HCT116 (cell line): Measurements from ENCODE around the gene KSR1. TPM values are rescaled to one million over a fixed set of nuclear protein-coding genes. Genes with fewer than 3 reads are reported as not detected.

Experiments used
- ATAC-seq: fragments of 200-7000 bp; cut with Tn5 transposase; 2 replicates; pipeline ENCODE4 v1.9.1; 2020; ENCODE audit warnings: mild to moderate bottlenecking, moderate library complexity
- BruUV-seq: library from RNA; stranded (reverse); fragments of 400-500 nt; replicated peaks from 2 replicates; lab custom pipeline; 2021; lab: Mats Ljungman, UMichigan
- CTCF ChIA-PET: fragments of 300-600 bp; sonication (Branson Sonifier 250); formaldehyde crosslinking; loops from one replicate; lab custom pipeline; 2021; ENCODE audit warnings: antibody characterized with exemption; lab: Charles Lee
- POLR2A ChIA-PET: fragments of 300-600, 350-600 bp; sonication (Branson Sonifier 250); formaldehyde crosslinking; loops from one replicate; lab custom pipeline; 2021; ENCODE audit warnings: antibody characterized with exemption; lab: Charles Lee
- RAD21 ChIA-PET, 2 experiments: fragments of 300-600 bp; sonication (Branson Sonifier 250); formaldehyde crosslinking; loops; one replicate each; lab custom pipeline; 2023; ENCODE audit warnings: low total read pairs in 2 of 2; ENCODE audit not compliant: uncharacterized antibody in 2 of 2, unreplicated experiment in 2 of 2, low non-redundant PET in 1 of 2; lab: Charles Lee
- DNase-seq: peaks from one replicate; pipeline ENCODE4 v3.0.0-alpha.2; 2010; ENCODE audit warnings: low read depth, low spot score
- H2AFZ ChIP-seq: fragments of 200-600 bp; shearing (Covaris generic), sonication (generic); 2 replicates; pipeline ENCODE4 v1.6.1; 2017; ENCODE audit warnings: low read depth, mixed run types, mixed read lengths, antibody characterized with exemption, low read length; ENCODE audit not compliant: poor library complexity, severe bottlenecking
- H3K27ac ChIP-seq: 2 replicates; pipeline ENCODE4 v1.5.1; 2012; ENCODE audit warnings: low read depth, low read length
- H3K27me3 ChIP-seq: fragments of 200-600 bp; sonication (generic); 2 replicates; pipeline ENCODE4 v1.6.1; 2016; ENCODE audit warnings: mixed run types, low read length, mixed read lengths; ENCODE audit not compliant: insufficient read depth
- H3K36me3 ChIP-seq, 2 experiments: fragments of 200-500 bp in 1 of 2; fragments of 200-600 bp in 1 of 2; sonication (Bioruptor generic) in 1 of 2; sonication (generic) in 1 of 2; 2 replicates each; pipeline versions ENCODE4 v1.5.1 to v1.6.1; 2014 to 2016; ENCODE audit warnings: low read length in 2 of 2, inconsistent platforms in 1 of 2, mixed read lengths in 1 of 2, mixed run types in 1 of 2; ENCODE audit not compliant: insufficient read depth in 2 of 2, control insufficient read depth in 1 of 2
- H3K4me1 ChIP-seq, 2 experiments: fragments of 200-600 bp in 1 of 2; sonication (generic) in 1 of 2; 2 replicates each; pipeline versions ENCODE4 v1.5.1 to v1.6.1; 2012 to 2017; ENCODE audit warnings: low read length in 2 of 2, inconsistent platforms in 1 of 2, mild to moderate bottlenecking in 1 of 2, mixed read lengths in 1 of 2, mixed run types in 1 of 2, moderate library complexity in 1 of 2; ENCODE audit not compliant: insufficient read depth in 2 of 2, control insufficient read depth in 1 of 2
- H3K4me2 ChIP-seq: fragments of 200-600 bp; sonication (generic); 2 replicates; pipeline ENCODE4 v1.6.1; 2017; ENCODE audit warnings: mixed run types, low read length, mixed read lengths
- H3K4me3 ChIP-seq, 2 experiments: fragments of 200-600 bp in 1 of 2; sonication (generic) in 1 of 2; replicated peaks in 1 of 2; 2 replicates each; pipeline ENCODE4 v1.5.1; 2011 to 2016; ENCODE audit warnings: low read length in 2 of 2, control low read depth in 1 of 2, low read depth in 1 of 2, mild to moderate bottlenecking in 1 of 2, mixed read lengths in 1 of 2, mixed run types in 1 of 2
- H3K79me2 ChIP-seq: fragments of 200-600 bp; sonication (generic); 2 replicates; pipeline ENCODE4 v1.6.1; 2017; ENCODE audit warnings: mild to moderate bottlenecking, mixed run types, low read length, moderate library complexity, mixed read lengths; ENCODE audit not compliant: insufficient read depth
- H3K9ac ChIP-seq: fragments of 200-600 bp; sonication (generic); 2 replicates; pipeline ENCODE4 v1.6.1; 2016; ENCODE audit warnings: low read length, mixed read lengths
- H3K9me2 ChIP-seq: fragments of 200-600 bp; sonication (generic), shearing (Covaris generic); 2 replicates; pipeline ENCODE4 v1.6.1; 2017; ENCODE audit warnings: mixed run types, mild to moderate bottlenecking, moderate library complexity; ENCODE audit not compliant: insufficient read depth
- H3K9me3 ChIP-seq, 2 experiments: fragments of 200-500 bp in 1 of 2; fragments of 200-600 bp in 1 of 2; sonication (Bioruptor generic) in 1 of 2; sonication (generic) in 1 of 2; 2 replicates each; pipeline ENCODE4 v1.6.1; 2014 to 2017; ENCODE audit warnings: low read length in 2 of 2, mixed read lengths in 2 of 2, inconsistent platforms in 1 of 2, low read depth in 1 of 2, mild to moderate bottlenecking in 1 of 2, mixed run types in 1 of 2, moderate library complexity in 1 of 2; ENCODE audit not compliant: control insufficient read depth in 1 of 2, insufficient read depth in 1 of 2
- H4K20me1 ChIP-seq: fragments of 200-600 bp; sonication (generic), shearing (Covaris generic); 2 replicates; pipeline ENCODE4 v1.6.1; 2017; ENCODE audit warnings: mixed run types, mild to moderate bottlenecking, moderate library complexity; ENCODE audit not compliant: insufficient read depth
- ATF3 ChIP-seq: IDR thresholded peaks from 2 replicates; pipeline ENCODE4 v1.6.1; 2012
- CBX3 ChIP-seq: IDR thresholded peaks from 2 replicates; pipeline ENCODE4 v1.6.1; 2012; ENCODE audit warnings: low read depth
- CEBPB ChIP-seq: IDR thresholded peaks from 2 replicates; pipeline ENCODE4 v1.6.1; 2012; ENCODE audit warnings: low read depth
- CTCF ChIP-seq, 3 experiments: fragments of 200-600 bp in 1 of 3; sonication (generic) in 1 of 3; IDR thresholded peaks in 2 of 3; conservative IDR thresholded peaks in 1 of 3; 2 replicates each; pipeline ENCODE4 v1.5.1; 2012 to 2017; ENCODE audit warnings: low read depth in 2 of 3, low read length in 2 of 3, antibody characterized with exemption in 1 of 3, borderline replicate concordance in 1 of 3, control low read depth in 1 of 3, mild to moderate bottlenecking in 1 of 3, mixed read lengths in 1 of 3, mixed run types in 1 of 3, moderate library complexity in 1 of 3; ENCODE audit not compliant: insufficient read depth in 1 of 3
- ELF1 ChIP-seq: IDR thresholded peaks from 2 replicates; pipeline ENCODE4 v1.6.1; 2012; ENCODE audit warnings: low read depth, borderline replicate concordance
- EZH2 ChIP-seq: fragments of 200-600 bp; sonication (generic); IDR thresholded peaks from 2 replicates; pipeline ENCODE4 v1.6.1; 2017; ENCODE audit warnings: antibody characterized with exemption, mixed run types
- EZH2phosphoT487 ChIP-seq: fragments of 200-600 bp; IDR thresholded peaks from 2 replicates; pipeline ENCODE4 v1.6.1; 2018; ENCODE audit warnings: antibody characterized with exemption, borderline replicate concordance
- FOSL1 ChIP-seq: IDR thresholded peaks from 2 replicates; pipeline ENCODE4 v1.6.1; 2012; ENCODE audit warnings: low read depth
- JUND ChIP-seq: IDR thresholded peaks from 2 replicates; pipeline ENCODE4 v1.6.1; 2012
- MAX ChIP-seq: IDR thresholded peaks from 2 replicates; pipeline ENCODE4 v1.6.1; 2012
- RAD21 ChIP-seq: IDR thresholded peaks from 2 replicates; pipeline ENCODE4 v1.6.1; 2012; ENCODE audit warnings: low read depth, mild to moderate bottlenecking
- REST ChIP-seq: IDR thresholded peaks from 2 replicates; pipeline ENCODE4 v1.6.1; 2012; ENCODE audit warnings: low read depth
- SP1 ChIP-seq: IDR thresholded peaks from 2 replicates; pipeline ENCODE4 v1.6.1; 2012; ENCODE audit warnings: low read depth
- ZFX ChIP-seq: fragments of 450-650 bp; IDR thresholded peaks from 2 replicates; pipeline ENCODE4 v1.6.1; 2017
- ZNF274 ChIP-seq: fragments of 200-500 bp; sonication (Bioruptor generic); IDR thresholded peaks from 2 replicates; pipeline ENCODE4 v1.6.1; 2014; ENCODE audit warnings: mild to moderate bottlenecking, low read depth, low read length, inconsistent platforms
- intact Hi-C: fragments of 100-400 bp; cut with micrococcal nuclease; formaldehyde crosslinking; loops from 2 replicates; pipeline ENCODE4 v1.10.0; 2022
- total RNA-seq: library from RNA; stranded (reverse); gene quantifications from one replicate; pipeline ENCODE4 v1.2.1, GENCODE V29; 2021; ENCODE audit not compliant: unreplicated experiment

The KSR1 gene
- total RNA-seq, 1 experiment from 2014 or later: 16.5 TPM

GRCh38 chr17:27439342-27439741 is 16.9 kb upstream of the KSR1 start:
- CTCF ChIA-PET: no interaction called here
- BruUV-seq: no TSS peak
- TF ChIP-seq FOSL1 (no peak), ELF1 (no peak), ZFX (no peak), ZNF274 (no peak), EZH2 (no peak), ATF3 (no peak)
- TF ChIP-seq, all 23 proteins: peak for 0

GRCh38 chr17:27442702-27443101 is 13.5 kb upstream of the KSR1 start:
- H4K20me1 ChIP-seq: no peaks in the 10 kb centered on the region
- BruUV-seq: no TSS peak
- H2AFZ ChIP-seq: no peak overlapping the region
- ATAC-seq (no peak), DNase-seq (no peak)
- H3K4me3 ChIP-seq: no peak overlapping the region
- no peaks in the 10 kb centered on the region for H3K36me3 ChIP-seq
- ChIA-PET POLR2A (interaction anchor here (2.1 kb wide), 1 partner anchor 13 kb away, joined by 4 read pairs; the partner anchor contains the start of gene KSR1), RAD21 (no interaction called here), CTCF (no interaction called here)
- no peak overlapping the region for H3K4me2 ChIP-seq
- no peaks in the 10 kb centered on the region for H3K9me3 ChIP-seq
- intact Hi-C loops: no loop called here
- H3K79me2 ChIP-seq: no peaks in the 10 kb centered on the region
- H3K4me1 ChIP-seq: peaks cover 0 to 4% of the 10 kb centered on the region in 2 experiments; a peak in 1 of 4 replicates
- no peaks in the 10 kb centered on the region for H3K27me3 ChIP-seq
- no peak overlapping the region for H3K9ac ChIP-seq
- H3K27ac ChIP-seq: no peak overlapping the region
- H3K9me2 ChIP-seq: no peaks in the 10 kb centered on the region
- TF ChIP-seq EZH2: no peak
- TF ChIP-seq REST: no peak
- TF ChIP-seq CBX3: no peak
- no peak for TF ChIP-seq ZNF274
- TF ChIP-seq CEBPB: no peak
- TF ChIP-seq ZFX: no peak
- no peak for TF ChIP-seq RAD21
- TF ChIP-seq ATF3: no peak
- no peak for TF ChIP-seq ELF1
- TF ChIP-seq JUND: no peak
- TF ChIP-seq MAX: no peak
- no peak for TF ChIP-seq CTCF (IDR thresholded peaks at IDR 0.05 in 2 of 3, conservative IDR thresholded peaks at IDR 0.05 in 1 of 3; ENCODE audit: borderline replicate concordance in 1 of 3, insufficient read depth in 1 of 3, low read depth in 2 of 3, low read length in 2 of 3)
- TF ChIP-seq FOSL1: no peak
- no peak for TF ChIP-seq EZH2phosphoT487
- no peak for TF ChIP-seq SP1

More at GRCh38 chr17:27439342-27439741, 16.9 kb upstream of the KSR1 start:
- RAD21 ChIA-PET: no interaction called here
- no peaks in the 10 kb centered on the region for H4K20me1 ChIP-seq
- no peaks in the 10 kb centered on the region for H3K79me2 ChIP-seq
- H3K4me1 ChIP-seq: no peaks in the 10 kb centered on the region
- ATAC-seq: no peak
- H3K9me3 ChIP-seq: no peaks in the 10 kb centered on the region
- no peak for DNase-seq
- POLR2A ChIA-PET: no interaction called here
- no peak overlapping the region for H3K4me3 ChIP-seq
- H3K9me2 ChIP-seq: no peaks in the 10 kb centered on the region
- H3K9ac ChIP-seq: no peak overlapping the region
- no peak overlapping the region for H2AFZ ChIP-seq
- H3K4me2 ChIP-seq: no peak overlapping the region
- no peaks in the 10 kb centered on the region for H3K27me3 ChIP-seq
- no peaks in the 10 kb centered on the region for H3K36me3 ChIP-seq
- no peak overlapping the region for H3K27ac ChIP-seq
- intact Hi-C loops: no loop called here
